Effector memory CD4-positive, alpha-beta T cell (primary cell): Measurements from ENCODE around the gene MRPS6.
A peak's percentile ranks its signal among the peaks of the same experiment; 100 is the strongest.

Source experiments
- DNase-seq, 3 donors: peaks; one replicate each; pipeline ENCODE4 v3.0.0-alpha.2; 2020
- H3K27ac ChIP-seq: 2 replicates; pipeline ENCODE4 v1.7.0; 2013; ENCODE audit warnings: mild to moderate bottlenecking, low read length, moderate library complexity; ENCODE audit not compliant: insufficient read depth, poor library complexity, severe bottlenecking
- H3K27me3 ChIP-seq: replicated peaks from 2 replicates; pipeline ENCODE4 v1.7.0; 2013; ENCODE audit warnings: mild to moderate bottlenecking, low read length; ENCODE audit not compliant: insufficient read depth, control insufficient read depth, poor library complexity, severe bottlenecking
- H3K36me3 ChIP-seq: 2 replicates; pipeline ENCODE4 v1.7.0; 2013; ENCODE audit warnings: mild to moderate bottlenecking, low read length, moderate library complexity; ENCODE audit not compliant: control insufficient read depth, insufficient read depth
- H3K4me1 ChIP-seq: 2 replicates; pipeline ENCODE4 v1.7.0; 2013; ENCODE audit warnings: low read length, mild to moderate bottlenecking; ENCODE audit not compliant: control insufficient read depth, insufficient read depth, poor library complexity, severe bottlenecking
- H3K4me3 ChIP-seq: 2 replicates; pipeline ENCODE4 v1.7.0; 2013; ENCODE audit warnings: low read length, low read depth, mild to moderate bottlenecking; ENCODE audit not compliant: insufficient read depth, poor library complexity, severe bottlenecking
- H3K9me3 ChIP-seq: 2 replicates; pipeline ENCODE4 v1.7.0; 2013; ENCODE audit warnings: mild to moderate bottlenecking, low read length, moderate library complexity; ENCODE audit not compliant: control insufficient read depth

Gene MRPS6

GRCh38 chr21:34129039-34129891 is 55.9 kb downstream of the MRPS6 start:
- Histone ChIP-seq H3K27ac (peak overlapping the region; percentile 32), H3K36me3 (peaks cover 9% of the 10 kb centered on the region), H3K4me3 (no peak overlapping the region), H3K9me3 (no peaks in the 10 kb centered on the region), H3K4me1 (peaks cover 9% of the 10 kb centered on the region), H3K27me3 (no peaks in the 10 kb centered on the region)
- DNase-seq, result peak in 2 of 3 donors; percentile 11 to 32

GRCh38 chr21:34129901-34130715 is 56.7 kb downstream of the MRPS6 start:
- H3K27ac ChIP-seq, result peak overlapping the region; percentile 32
- no peak for DNase-seq
- no peaks in the 10 kb centered on the region for H3K9me3 ChIP-seq
- H3K4me3 ChIP-seq, result no peak overlapping the region
- peaks cover 15% of the 10 kb centered on the region for H3K36me3 ChIP-seq
- peaks cover 9% of the 10 kb centered on the region for H3K4me1 ChIP-seq
- H3K27me3 ChIP-seq, result no peaks in the 10 kb centered on the region

GRCh38 chr21:34130716-34130985 is 57.3 kb downstream of the MRPS6 start:
- H3K4me3 ChIP-seq, result no peak overlapping the region
- H3K27me3 ChIP-seq, result no peaks in the 10 kb centered on the region
- peaks cover 19% of the 10 kb centered on the region for H3K36me3 ChIP-seq
- H3K9me3 ChIP-seq, result no peaks in the 10 kb centered on the region
- DNase-seq, result no peak
- peaks cover 9% of the 10 kb centered on the region for H3K4me1 ChIP-seq
- no peak overlapping the region for H3K27ac ChIP-seq

GRCh38 chr21:34131586-34131985 is 58.2 kb downstream of the MRPS6 start:
- Histone ChIP-seq H3K9me3 (no peaks in the 10 kb centered on the region), H3K4me1 (peaks cover 9% of the 10 kb centered on the region), H3K27ac (no peak overlapping the region), H3K4me3 (no peak overlapping the region), H3K36me3 (peaks cover 20% of the 10 kb centered on the region), H3K27me3 (no peaks in the 10 kb centered on the region)
- DNase-seq, result no peak

GRCh38 chr21:34132202-34132601 is 58.8 kb downstream of the MRPS6 start:
- Histone ChIP-seq H3K4me1 (peaks cover 9% of the 10 kb centered on the region), H3K27ac (no peak overlapping the region), H3K36me3 (peaks cover 18% of the 10 kb centered on the region), H3K27me3 (no peaks in the 10 kb centered on the region), H3K4me3 (no peak overlapping the region), H3K9me3 (no peaks in the 10 kb centered on the region)
- no peak for DNase-seq

- Histone ChIP-seq H3K36me3 (peaks cover 15% of the 10 kb centered on the region), H3K4me1 (peaks cover 9% of the 10 kb centered on the region)
Measured at GRCh38 chr21:34132926-34133325, 59.5 kb downstream of the MRPS6 start.

GRCh38 chr21:34133392-34133791 is 60.0 kb downstream of the MRPS6 start:
- H3K36me3 ChIP-seq, result peaks cover 15% of the 10 kb centered on the region

More at GRCh38 chr21:34132926-34133325, 59.5 kb downstream of the MRPS6 start:
- H3K4me3 ChIP-seq, result no peak overlapping the region
- H3K27ac ChIP-seq, result no peak overlapping the region
- H3K9me3 ChIP-seq, result no peaks in the 10 kb centered on the region
- H3K27me3 ChIP-seq, result no peaks in the 10 kb centered on the region
- no peak for DNase-seq

GRCh38 chr21:34133802-34134201 is 60.4 kb downstream of the MRPS6 start:
- Histone ChIP-seq H3K27me3 (no peaks in the 10 kb centered on the region), H3K9me3 (no peaks in the 10 kb centered on the region), H3K36me3 (peaks cover 15% of the 10 kb centered on the region), H3K27ac (no peak overlapping the region), H3K4me3 (no peak overlapping the region), H3K4me1 (peaks cover 7% of the 10 kb centered on the region)
- DNase-seq, result no peak

More at GRCh38 chr21:34133392-34133791, 60.0 kb downstream of the MRPS6 start:
- Histone ChIP-seq H3K4me3 (no peak overlapping the region), H3K27me3 (no peaks in the 10 kb centered on the region), H3K9me3 (no peaks in the 10 kb centered on the region), H3K27ac (no peak overlapping the region), H3K4me1 (peaks cover 9% of the 10 kb centered on the region)
- no peak for DNase-seq

- Histone ChIP-seq H3K4me1 (no peaks in the 10 kb centered on the region), H3K4me3 (no peak overlapping the region), H3K27ac (no peak overlapping the region), H3K9me3 (no peaks in the 10 kb centered on the region), H3K27me3 (no peaks in the 10 kb centered on the region), H3K36me3 (peaks cover 15% of the 10 kb centered on the region)
- no peak for DNase-seq
Measured at GRCh38 chr21:34135330-34135729, 62.0 kb downstream of the MRPS6 start.

GRCh38 chr21:34141373-34141772 is 68.0 kb downstream of the MRPS6 start:
- no peak overlapping the region for H3K4me3 ChIP-seq
- peaks cover 19% of the 10 kb centered on the region for H3K36me3 ChIP-seq
- H3K27me3 ChIP-seq, result no peaks in the 10 kb centered on the region
- H3K9me3 ChIP-seq, result no peaks in the 10 kb centered on the region
- no peaks in the 10 kb centered on the region for H3K4me1 ChIP-seq
- no peak overlapping the region for H3K27ac ChIP-seq
- no peak for DNase-seq
